ENCODE measurements around the gene PSMD7.

DNA sequence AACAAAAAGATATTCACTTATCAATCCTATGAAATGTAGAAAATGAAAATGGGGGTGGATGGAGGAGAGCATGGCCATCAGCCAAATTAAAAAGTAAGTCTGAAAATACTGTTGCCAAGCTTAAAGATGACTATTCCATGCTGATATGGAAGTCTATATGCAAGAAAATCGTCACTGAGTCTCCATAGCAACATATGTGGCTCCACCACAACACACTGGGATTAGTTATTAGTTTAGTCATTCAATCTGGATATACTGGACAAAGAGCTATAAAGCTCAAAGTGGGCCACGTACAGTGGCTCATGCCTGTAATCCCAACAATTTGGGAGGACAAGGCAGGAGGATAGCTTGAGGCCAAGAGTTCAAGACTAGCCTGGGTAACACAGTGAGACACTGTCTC, 24.7 kb upstream of the PSMD7 start:
- TF ChIP-seq, protein P1, sequence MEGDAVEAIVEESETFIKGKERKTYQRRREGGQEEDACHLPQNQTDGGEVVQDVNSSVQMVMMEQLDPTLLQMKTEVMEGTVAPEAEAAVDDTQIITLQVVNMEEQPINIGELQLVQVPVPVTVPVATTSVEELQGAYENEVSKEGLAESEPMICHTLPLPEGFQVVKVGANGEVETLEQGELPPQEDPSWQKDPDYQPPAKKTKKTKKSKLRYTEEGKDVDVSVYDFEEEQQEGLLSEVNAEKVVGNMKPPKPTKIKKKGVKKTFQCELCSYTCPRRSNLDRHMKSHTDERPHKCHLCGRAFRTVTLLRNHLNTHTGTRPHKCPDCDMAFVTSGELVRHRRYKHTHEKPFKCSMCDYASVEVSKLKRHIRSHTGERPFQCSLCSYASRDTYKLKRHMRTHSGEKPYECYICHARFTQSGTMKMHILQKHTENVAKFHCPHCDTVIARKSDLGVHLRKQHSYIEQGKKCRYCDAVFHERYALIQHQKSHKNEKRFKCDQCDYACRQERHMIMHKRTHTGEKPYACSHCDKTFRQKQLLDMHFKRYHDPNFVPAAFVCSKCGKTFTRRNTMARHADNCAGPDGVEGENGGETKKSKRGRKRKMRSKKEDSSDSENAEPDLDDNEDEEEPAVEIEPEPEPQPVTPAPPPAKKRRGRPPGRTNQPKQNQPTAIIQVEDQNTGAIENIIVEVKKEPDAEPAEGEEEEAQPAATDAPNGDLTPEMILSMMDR (IDR thresholded peaks at IDR 0.05; ENCODE audit: insufficient read depth, low read length): no peak
- TF ChIP-seq POLR2AphosphoS5 (IDR thresholded peaks at IDR 0.05; ENCODE audit: low read depth): no peak

All from HL-60 (cell line).